Measurements from ENCODE around the gene POLR3B. TPM values are rescaled to one million over a fixed set of nuclear protein-coding genes. Genes with fewer than 3 reads are reported as not detected.
A peak's percentile ranks its signal among the peaks of the same experiment; 100 is the strongest.

Gene POLR3B
- total and polyA plus RNA-seq, 9 of the 15 experiments (the other 6 are each of a cell fraction or from before 2014, with no cell fraction given) = 7.6 to 17.9 (median 14.4) TPM

GRCh38 chr12:106527356-106527755, 169.8 kb downstream of the POLR3B start:
- Histone ChIP-seq H3K36me3 (ENCODE audit: control insufficient read depth, insufficient read depth, low read length) (no peaks in the 10 kb centered on the region), H3K27me3 (ENCODE audit: control insufficient read depth in 2 of 2, insufficient read depth in 2 of 2, low read length in 2 of 2) (no peaks in the 10 kb centered on the region), H3K9me1 (ENCODE audit: control insufficient read depth, insufficient read depth, low read length) (no peaks in the 10 kb centered on the region), H4K20me1 (replicated peaks; ENCODE audit: control insufficient read depth, insufficient read depth, low read length) (no peaks in the 10 kb centered on the region), H3K9me3 (replicated peaks; ENCODE audit: control insufficient read depth, insufficient read depth, low read depth, low read length) (no peaks in the 10 kb centered on the region; the same call in 1 of the 2 replicates), H3K4me1 (replicated peaks in 1 of 2; ENCODE audit: control insufficient read depth in 2 of 2, insufficient read depth in 2 of 2, low read length in 2 of 2) (no peaks in the 10 kb centered on the region), H3K9ac (ENCODE audit: insufficient read depth in 1 of 2, low read depth in 2 of 2, low read length in 2 of 2) (no peak overlapping the region), H3K4me3 (no peak overlapping the region), H3K4me2 (ENCODE audit: insufficient read depth, low read length) (no peak overlapping the region), H2AFZ (ENCODE audit: low read depth, low read length) (no peak overlapping the region), H3K79me2 (ENCODE audit: control insufficient read depth, insufficient read depth, low read length) (no peaks in the 10 kb centered on the region), H3K27ac (ENCODE audit: extremely low read depth, low read depth, low read length) (no peak overlapping the region)
- no TSS peak for BruUV-seq (replicated peaks)
- no peak for FAIRE-seq
- no peak for DNase-seq (ENCODE audit: extremely low read depth in 1 of 4, low spot score in 3 of 4)
- CTCF ChIA-PET (ENCODE audit: low intra/inter-chr PET ratio) = no interaction called here
- intact Hi-C loops (cut with micrococcal nuclease) = no loop called here
- WGBS (ENCODE audit: insufficient coverage, low coverage, missing lambda C conversion rate) = 0% methylated on average over 2 of the region's 2 CpGs
- POLR2A ChIA-PET = no interaction called here
- TF ChIP-seq TEAD1 (CRISPR knock-in tag; IDR thresholded peaks at IDR 0.05) = no peak
- TF ChIP-seq MTA1 (IDR thresholded peaks at IDR 0.05; ENCODE audit: borderline replicate concordance) = no peak
- 0 out of 4 replicates have a peak, but pooled peaks of 1 of the 2 experiments have one; percentile 12 for TF ChIP-seq KDM1A (IDR thresholded peaks at IDR 0.05)
- no peak for ATAC-seq
- in situ Hi-C loops (cut with MboI) = no loop called here

DNA sequence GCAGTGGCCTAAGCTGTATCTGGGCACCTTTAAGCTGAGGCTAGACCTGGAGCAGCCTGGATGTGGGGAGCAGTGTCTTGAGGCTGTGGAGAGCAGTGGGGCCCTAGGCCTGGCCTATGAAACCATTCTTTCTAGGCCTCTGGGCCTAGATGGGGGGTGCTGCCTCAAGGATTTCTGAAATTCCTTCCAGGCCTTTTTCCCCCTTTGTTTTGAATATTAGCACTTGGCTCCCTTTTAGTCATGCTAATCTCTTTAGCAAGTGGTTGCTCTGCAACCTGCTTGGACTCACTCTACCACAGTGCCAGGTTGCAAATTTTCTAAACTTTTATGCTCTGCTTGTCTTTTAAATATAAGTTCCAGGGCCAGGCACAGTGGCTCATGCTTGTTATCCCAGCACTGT, 183.7 kb downstream of the POLR3B start:
- in situ Hi-C loops (cut with MboI) = no loop called here
- FAIRE-seq (no peak), ATAC-seq (no peak), DNase-seq (ENCODE audit: extremely low read depth in 1 of 4, low spot score in 3 of 4) (no peak)
- Histone ChIP-seq H3K9me3 (replicated peaks; ENCODE audit: control insufficient read depth, insufficient read depth, low read depth, low read length) (no peaks in the 10 kb centered on the region), H3K4me3 (no peak overlapping the region), H3K9ac (ENCODE audit: insufficient read depth in 1 of 2, low read depth in 2 of 2, low read length in 2 of 2) (no peak overlapping the region), H3K27me3 (ENCODE audit: control insufficient read depth in 2 of 2, insufficient read depth in 2 of 2, low read length in 2 of 2) (no peaks in the 10 kb centered on the region), H3K79me2 (ENCODE audit: control insufficient read depth, insufficient read depth, low read length) (no peaks in the 10 kb centered on the region), H3K4me2 (ENCODE audit: insufficient read depth, low read length) (no peak overlapping the region), H2AFZ (ENCODE audit: low read depth, low read length) (no peak overlapping the region), H3K36me3 (ENCODE audit: control insufficient read depth, insufficient read depth, low read length) (no peaks in the 10 kb centered on the region), H4K20me1 (replicated peaks; ENCODE audit: control insufficient read depth, insufficient read depth, low read length) (no peaks in the 10 kb centered on the region), H3K27ac (ENCODE audit: extremely low read depth, low read depth, low read length) (no peak overlapping the region), H3K4me1 (replicated peaks in 1 of 2; ENCODE audit: control insufficient read depth in 2 of 2, insufficient read depth in 2 of 2, low read length in 2 of 2) (no peaks in the 10 kb centered on the region), H3K9me1 (ENCODE audit: control insufficient read depth, insufficient read depth, low read length) (no peaks in the 10 kb centered on the region)
- intact Hi-C loops (cut with micrococcal nuclease) = no loop called here
- POLR2A ChIA-PET = no interaction called here
- no peak for TF ChIP-seq TGIF2 (CRISPR knock-in tag; IDR thresholded peaks at IDR 0.05)
- no TSS peak for BruUV-seq (replicated peaks)
- CTCF ChIA-PET (ENCODE audit: low intra/inter-chr PET ratio) = no interaction called here

Data from K562 (cell line).